ENCODE results near the gene CCL1.
A peak's percentile ranks its signal among the peaks of the same experiment; 100 is the strongest.

CCL1 gene

GRCh38 chr17:34382621-34383124, 19.6 kb upstream of the CCL1 start:
- DNase-seq: no peak

- DNase-seq: no peak
Observed at GRCh38 chr17:34379868-34380267, 16.8 kb upstream of the CCL1 start.

GRCh38 chr17:34378664-34379101, 15.7 kb upstream of the CCL1 start:
- DNase-seq: no peak

- no peak for DNase-seq
Observed at GRCh38 chr17:34377078-34377823, 14.2 kb upstream of the CCL1 start.

- DNase-seq: no peak
Observed at GRCh38 chr17:34375426-34375997, 12.5 kb upstream of the CCL1 start.

- DNase-seq: peak; percentile 59
Observed at GRCh38 chr17:34374457-34374856, 11.4 kb upstream of the CCL1 start.

GRCh38 chr17:34371405-34372100, 8.5 kb upstream of the CCL1 start:
- DNase-seq: no peak

GRCh38 chr17:34370997-34371395, 8.0 kb upstream of the CCL1 start:
- DNase-seq: no peak

GRCh38 chr17:34370376-34370996, 7.5 kb upstream of the CCL1 start:
- DNase-seq: no peak

- no peak for DNase-seq
Observed at GRCh38 chr17:34369571-34369970, 6.5 kb upstream of the CCL1 start.

- DNase-seq: no peak
Observed at GRCh38 chr17:34368946-34369500, 6.0 kb upstream of the CCL1 start.

GRCh38 chr17:34368196-34368945, 5.3 kb upstream of the CCL1 start:
- DNase-seq: no peak

GRCh38 chr17:34367486-34368195, 4.6 kb upstream of the CCL1 start:
- DNase-seq: no peak

- no peak for DNase-seq
Observed at GRCh38 chr17:34366529-34367107, 3.6 kb upstream of the CCL1 start.

GRCh38 chr17:34366010-34366409, 3.0 kb upstream of the CCL1 start:
- no peak for DNase-seq

- DNase-seq: no peak
Observed at GRCh38 chr17:34365340-34365739, 2.3 kb upstream of the CCL1 start.

GRCh38 chr17:34364751-34365150, 1.7 kb upstream of the CCL1 start:
- DNase-seq: no peak

- peak; percentile 86 for DNase-seq
Observed at GRCh38 chr17:34361478-34362061, 1.5 kb downstream of the CCL1 start.

- DNase-seq: no peak
Observed at GRCh38 chr17:34360601-34361270, 2.3 kb downstream of the CCL1 start.

GRCh38 chr17:34358631-34359030, 4.4 kb downstream of the CCL1 start:
- DNase-seq: no peak

Data from NCI-H1092 treated with DMSO at 0.1 percent for 48 hours (cell line).